MM.1S (cell line): Measurements from ENCODE around the gene CPVL.

Experiments
- CTCF ChIP-seq: fragments of 300-600 bp; sonication (generic); IDR thresholded peaks from 2 replicates; pipeline ENCODE4 v1.5.1; 2016; ENCODE audit warnings: antibody characterized with exemption, low read length, mixed read lengths
- EZH2 ChIP-seq: fragments of 300-600 bp; sonication (generic); optimal IDR thresholded peaks from 2 replicates; pipeline ENCODE3; 2017; ENCODE audit warnings: low read depth, mild to moderate bottlenecking, antibody characterized with exemption, low read length, mixed read lengths

DNA sequence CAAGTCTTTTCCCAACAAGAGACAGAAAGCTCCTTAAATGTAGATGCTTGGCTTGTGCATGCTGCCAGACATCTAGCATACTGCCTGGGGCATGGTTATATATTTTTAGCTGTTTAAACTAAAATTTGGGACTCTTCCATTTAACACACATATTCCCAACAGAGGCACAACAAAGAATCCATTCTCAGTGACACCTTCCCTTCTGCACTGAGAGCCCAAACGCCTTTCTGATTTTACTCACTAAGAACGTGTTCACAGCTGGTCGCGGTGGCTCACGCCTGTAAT lies 49.9 kb downstream of the CPVL start:
- TF ChIP-seq CTCF (no peak), EZH2 (no peak)
